ENCODE measurements around the gene CSTF3. TPM values are rescaled to one million over a fixed set of nuclear protein-coding genes. Genes with fewer than 3 reads are reported as not detected.

The CSTF3 gene
- total RNA-seq, 1 experiment from 2014 or later: 45.6 TPM

DNA sequence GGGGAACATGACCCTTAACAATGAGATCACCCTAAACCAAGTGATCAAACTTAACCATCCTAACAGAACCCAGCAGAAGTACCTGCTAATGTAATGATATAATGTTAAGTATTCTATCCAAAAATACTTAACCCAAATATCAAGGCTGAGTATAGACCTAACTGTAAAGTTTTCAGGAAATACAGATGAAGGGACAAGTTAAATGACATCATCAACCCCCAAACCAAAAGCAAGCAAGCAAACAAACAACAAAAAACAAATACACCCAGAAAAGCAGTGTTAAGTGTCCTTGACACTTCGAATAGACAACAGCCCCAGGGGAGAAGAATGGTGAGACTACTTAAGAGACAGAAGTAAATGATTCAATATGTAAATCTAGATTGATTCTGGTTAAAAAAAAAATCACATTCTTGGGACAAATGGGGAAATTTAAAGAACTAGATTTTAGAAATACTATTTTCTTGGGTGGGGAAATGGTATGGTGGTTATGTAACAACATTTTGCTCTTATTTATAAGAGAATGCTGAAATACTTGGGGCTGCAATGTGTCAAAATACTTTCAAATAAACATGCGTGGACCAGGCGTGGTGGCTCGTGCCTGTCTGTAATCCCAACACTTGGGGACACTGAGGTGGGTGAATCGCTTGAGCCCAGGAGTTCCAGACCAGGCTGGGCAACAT, 2.5 kb downstream of the CSTF3 start:
- Histone ChIP-seq H3K9me2 (ENCODE audit: insufficient read depth) (no peaks in the 10 kb centered on the region), H3K4me3 (peak overlapping the region; percentile 6; the same call in 1 of the 2 replicates), H4K20me1 (ENCODE audit: insufficient read depth) (peaks cover 52% of the 10 kb centered on the region), H3K4me1 (replicated peaks; ENCODE audit: insufficient read depth) (peaks cover 40% of the 10 kb centered on the region), H3K79me2 (ENCODE audit: low read depth) (peaks cover 76% of the 10 kb centered on the region), H2AFZ (no peak overlapping the region), H3K36me3 (ENCODE audit: low read depth) (peaks cover 25% of the 10 kb centered on the region), H3K27ac (0 out of 2 replicates have a peak overlapping the region, but pooled peaks have one; percentile 0), H3K27me3 (ENCODE audit: insufficient read depth, low read depth) (no peaks in the 10 kb centered on the region), H3K4me2 (peak overlapping the region; percentile 87), H3K9me3 (ENCODE audit: insufficient read depth, low read depth) (no peaks in the 10 kb centered on the region), H3F3A (ENCODE audit: insufficient read depth, low read depth) (peaks cover 20% of the 10 kb centered on the region; the same call in 1 of the 2 replicates)
- no TSS peak for BruUV-seq (replicated peaks)
- POLR2A ChIA-PET (ENCODE audit: unreplicated experiment): no interaction called here
- intact Hi-C loops (cut with micrococcal nuclease; ENCODE audit: unreplicated experiment): no loop called here
- CTCF ChIA-PET: no interaction called here
- no peak for DNase-seq
- TF ChIP-seq, protein P1, sequence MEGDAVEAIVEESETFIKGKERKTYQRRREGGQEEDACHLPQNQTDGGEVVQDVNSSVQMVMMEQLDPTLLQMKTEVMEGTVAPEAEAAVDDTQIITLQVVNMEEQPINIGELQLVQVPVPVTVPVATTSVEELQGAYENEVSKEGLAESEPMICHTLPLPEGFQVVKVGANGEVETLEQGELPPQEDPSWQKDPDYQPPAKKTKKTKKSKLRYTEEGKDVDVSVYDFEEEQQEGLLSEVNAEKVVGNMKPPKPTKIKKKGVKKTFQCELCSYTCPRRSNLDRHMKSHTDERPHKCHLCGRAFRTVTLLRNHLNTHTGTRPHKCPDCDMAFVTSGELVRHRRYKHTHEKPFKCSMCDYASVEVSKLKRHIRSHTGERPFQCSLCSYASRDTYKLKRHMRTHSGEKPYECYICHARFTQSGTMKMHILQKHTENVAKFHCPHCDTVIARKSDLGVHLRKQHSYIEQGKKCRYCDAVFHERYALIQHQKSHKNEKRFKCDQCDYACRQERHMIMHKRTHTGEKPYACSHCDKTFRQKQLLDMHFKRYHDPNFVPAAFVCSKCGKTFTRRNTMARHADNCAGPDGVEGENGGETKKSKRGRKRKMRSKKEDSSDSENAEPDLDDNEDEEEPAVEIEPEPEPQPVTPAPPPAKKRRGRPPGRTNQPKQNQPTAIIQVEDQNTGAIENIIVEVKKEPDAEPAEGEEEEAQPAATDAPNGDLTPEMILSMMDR (conservative IDR thresholded peaks at IDR 0.05): no peak
- TF ChIP-seq EZH2 (IDR thresholded peaks at IDR 0.05; ENCODE audit: low read depth): no peak

DNA sequence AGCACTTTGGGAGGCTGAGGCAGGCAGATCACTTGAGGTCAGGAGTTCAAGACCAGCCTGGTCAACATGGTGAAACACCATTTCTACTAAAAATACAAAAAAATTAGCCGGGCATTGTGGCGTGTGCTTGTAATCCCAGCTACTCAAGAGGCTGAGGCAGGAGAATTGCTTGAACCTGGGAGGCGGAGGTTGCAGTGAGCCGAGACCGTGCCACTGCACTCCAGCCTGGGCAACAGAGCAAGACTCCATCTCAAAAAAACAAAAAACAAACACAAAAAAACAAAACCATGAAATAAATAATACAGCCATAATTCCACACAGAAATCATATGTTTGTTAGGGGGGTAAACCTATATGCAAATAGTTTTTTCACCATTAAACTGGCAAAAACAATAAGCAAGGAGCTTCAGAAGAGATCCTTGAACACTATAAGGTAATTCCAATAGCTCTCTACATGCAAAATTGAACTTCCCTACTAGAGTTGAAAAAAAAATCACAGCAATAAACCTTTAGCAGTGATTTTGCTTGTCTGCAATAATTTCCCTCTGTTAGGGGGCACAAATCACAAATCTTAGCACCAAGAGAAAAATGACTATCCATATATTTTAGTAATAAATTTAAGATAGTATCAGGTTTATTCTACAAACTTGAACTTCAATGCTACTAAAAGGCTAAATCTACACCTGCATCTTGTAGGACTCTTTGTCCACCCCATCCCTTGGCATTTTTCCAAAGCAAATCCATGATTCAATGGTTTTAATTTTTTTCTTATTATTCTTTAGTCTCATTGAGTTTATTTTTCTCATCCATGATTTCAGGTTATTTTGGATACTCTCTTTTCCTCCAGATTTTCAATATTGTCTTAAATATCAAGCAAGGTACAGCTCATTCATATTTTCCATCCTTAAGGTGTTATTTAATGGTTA, 3.9 kb downstream of the CSTF3 start:
- H4K20me1 ChIP-seq (ENCODE audit: insufficient read depth): peaks cover 63% of the 10 kb centered on the region
- no TSS peak for BruUV-seq (replicated peaks)
- H3K27ac ChIP-seq: 0 out of 2 replicates have a peak overlapping the region, but pooled peaks have one; percentile 0
- peak overlapping the region; percentile 87 for H3K4me2 ChIP-seq
- peaks cover 29% of the 10 kb centered on the region for H3K36me3 ChIP-seq (ENCODE audit: low read depth)
- H2AFZ ChIP-seq: no peak overlapping the region
- DNase-seq: no peak
- intact Hi-C loops (cut with micrococcal nuclease; ENCODE audit: unreplicated experiment): no loop called here
- H3K9me2 ChIP-seq (ENCODE audit: insufficient read depth): no peaks in the 10 kb centered on the region
- H3K4me1 ChIP-seq (replicated peaks; ENCODE audit: insufficient read depth): peaks cover 40% of the 10 kb centered on the region
- H3K4me3 ChIP-seq: peak overlapping the region; percentile 6; the same call in 1 of the 2 replicates
- ChIA-PET CTCF (no interaction called here), POLR2A (ENCODE audit: unreplicated experiment) (interaction anchor here (0.7 kb wide), 1 partner anchor 1118 kb away, joined by 6 read pairs; no protein-coding TSS in a partner anchor)
- no peak for TF ChIP-seq EZH2 (IDR thresholded peaks at IDR 0.05; ENCODE audit: low read depth)
- TF ChIP-seq, protein P1 (conservative IDR thresholded peaks at IDR 0.05): no peak
- H3K9me3 ChIP-seq (ENCODE audit: insufficient read depth, low read depth): no peaks in the 10 kb centered on the region
- H3K27me3 ChIP-seq (ENCODE audit: insufficient read depth, low read depth): no peaks in the 10 kb centered on the region
- peaks cover 88% of the 10 kb centered on the region for H3K79me2 ChIP-seq (ENCODE audit: low read depth)
- peaks cover 23% of the 10 kb centered on the region; the same call in 1 of the 2 replicates for H3F3A ChIP-seq (ENCODE audit: insufficient read depth, low read depth)

DNA sequence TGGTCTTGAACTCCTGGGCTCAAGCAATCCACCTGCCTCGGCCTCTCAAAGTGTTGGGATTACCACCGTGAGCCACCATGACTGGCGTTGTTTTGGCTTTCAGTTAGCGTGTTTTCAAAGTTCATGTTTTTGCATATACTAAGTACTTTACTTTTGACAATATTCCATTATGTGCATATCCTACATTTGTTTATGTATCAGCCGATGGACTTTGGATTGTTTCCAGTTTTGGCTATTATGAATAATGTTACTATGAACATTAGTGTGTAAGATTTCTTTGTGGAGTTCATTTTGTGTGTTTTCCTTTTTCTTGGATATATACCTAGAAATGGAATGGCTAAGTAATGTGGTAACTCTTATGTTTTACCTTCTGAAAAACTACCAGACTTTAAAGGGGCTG, 9.9 kb downstream of the CSTF3 start:
- Histone ChIP-seq H3K9me2 (ENCODE audit: insufficient read depth) (no peaks in the 10 kb centered on the region), H2AFZ (no peak overlapping the region), H3K79me2 (ENCODE audit: low read depth) (peaks cover 99% of the 10 kb centered on the region), H3K4me2 (no peak overlapping the region), H3F3A (ENCODE audit: insufficient read depth, low read depth) (peaks cover 58% of the 10 kb centered on the region), H3K4me1 (replicated peaks; ENCODE audit: insufficient read depth) (peaks cover 24% of the 10 kb centered on the region), H3K36me3 (ENCODE audit: low read depth) (peaks cover 31% of the 10 kb centered on the region), H4K20me1 (ENCODE audit: insufficient read depth) (peaks cover 93% of the 10 kb centered on the region), H3K4me3 (no peak overlapping the region), H3K9me3 (ENCODE audit: insufficient read depth, low read depth) (no peaks in the 10 kb centered on the region), H3K27me3 (ENCODE audit: insufficient read depth, low read depth) (no peaks in the 10 kb centered on the region), H3K27ac (no peak overlapping the region)
- POLR2A ChIA-PET (ENCODE audit: unreplicated experiment): no interaction called here
- CTCF ChIA-PET: no interaction called here
- BruUV-seq (replicated peaks): no TSS peak
- no peak for DNase-seq
- TF ChIP-seq, protein P1 (conservative IDR thresholded peaks at IDR 0.05): no peak
- no peak for TF ChIP-seq EZH2 (IDR thresholded peaks at IDR 0.05; ENCODE audit: low read depth)
- intact Hi-C loops (cut with micrococcal nuclease; ENCODE audit: unreplicated experiment): loop anchor here (5.0 kb wide), 1 partner anchor 34 kb away; no protein-coding TSS in a partner anchor
